ENCODE data around the gene LHX4.

LHX4 gene

DNA sequence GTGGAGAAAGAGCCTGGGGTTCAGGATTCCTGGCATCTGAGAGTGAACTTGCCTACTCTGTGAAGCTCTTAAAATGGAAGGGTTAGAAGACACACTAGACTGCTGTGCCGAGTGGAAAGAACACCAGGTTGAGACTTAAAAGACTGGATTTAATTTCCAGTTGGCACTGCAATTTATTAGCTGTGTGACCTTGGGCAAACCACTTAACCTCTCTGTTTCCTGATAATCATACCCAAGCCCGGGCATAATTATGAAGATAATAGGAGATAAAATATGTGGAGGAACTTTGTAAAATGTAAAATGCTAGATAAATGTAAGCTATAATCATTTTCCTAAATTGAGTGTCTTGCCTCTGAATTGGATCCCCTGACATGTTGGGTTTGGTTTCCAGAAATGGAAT, 4.7 kb upstream of the LHX4 start:
- DNase-seq (ENCODE audit: low read depth in 1 of 2, low spot score in 1 of 2), result no peak

DNA sequence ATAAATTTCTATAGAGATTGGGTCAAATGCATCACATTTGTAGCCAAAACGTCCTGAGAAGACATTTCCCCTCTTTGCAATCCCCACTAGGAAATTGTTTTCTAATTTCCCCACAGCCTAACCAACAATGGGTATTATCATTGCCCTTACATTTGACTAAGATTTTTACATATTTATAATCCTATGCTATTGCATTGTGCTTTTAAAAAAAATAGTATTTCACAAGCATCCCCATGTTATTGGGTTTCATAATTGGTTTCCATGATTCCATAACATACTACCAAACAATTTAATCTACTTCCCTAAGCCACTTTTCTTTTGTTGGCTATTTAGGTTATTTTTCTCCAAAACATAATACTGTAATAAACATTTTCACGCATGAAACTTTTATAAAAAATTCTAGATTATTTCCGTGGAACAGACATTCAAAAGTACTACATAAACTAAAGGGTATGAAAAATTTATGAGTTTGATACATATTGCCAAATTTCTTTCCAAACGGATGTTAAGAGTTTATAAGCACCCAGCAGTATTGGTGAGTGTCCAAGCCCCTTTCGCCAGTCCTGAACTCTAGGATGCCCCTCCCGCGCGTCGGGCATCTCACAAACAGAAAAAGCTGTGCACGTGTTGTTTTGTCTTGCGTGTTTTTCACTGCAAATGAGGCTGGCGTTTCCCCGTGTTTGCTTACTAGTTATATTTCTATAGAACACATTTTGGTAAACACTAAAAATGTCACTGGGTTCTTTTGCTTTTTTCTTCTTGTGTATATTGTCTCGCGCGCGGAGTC, 2.0 kb upstream of the LHX4 start:
- DNase-seq (ENCODE audit: low read depth in 1 of 2, low spot score in 1 of 2), result no peak

DNA sequence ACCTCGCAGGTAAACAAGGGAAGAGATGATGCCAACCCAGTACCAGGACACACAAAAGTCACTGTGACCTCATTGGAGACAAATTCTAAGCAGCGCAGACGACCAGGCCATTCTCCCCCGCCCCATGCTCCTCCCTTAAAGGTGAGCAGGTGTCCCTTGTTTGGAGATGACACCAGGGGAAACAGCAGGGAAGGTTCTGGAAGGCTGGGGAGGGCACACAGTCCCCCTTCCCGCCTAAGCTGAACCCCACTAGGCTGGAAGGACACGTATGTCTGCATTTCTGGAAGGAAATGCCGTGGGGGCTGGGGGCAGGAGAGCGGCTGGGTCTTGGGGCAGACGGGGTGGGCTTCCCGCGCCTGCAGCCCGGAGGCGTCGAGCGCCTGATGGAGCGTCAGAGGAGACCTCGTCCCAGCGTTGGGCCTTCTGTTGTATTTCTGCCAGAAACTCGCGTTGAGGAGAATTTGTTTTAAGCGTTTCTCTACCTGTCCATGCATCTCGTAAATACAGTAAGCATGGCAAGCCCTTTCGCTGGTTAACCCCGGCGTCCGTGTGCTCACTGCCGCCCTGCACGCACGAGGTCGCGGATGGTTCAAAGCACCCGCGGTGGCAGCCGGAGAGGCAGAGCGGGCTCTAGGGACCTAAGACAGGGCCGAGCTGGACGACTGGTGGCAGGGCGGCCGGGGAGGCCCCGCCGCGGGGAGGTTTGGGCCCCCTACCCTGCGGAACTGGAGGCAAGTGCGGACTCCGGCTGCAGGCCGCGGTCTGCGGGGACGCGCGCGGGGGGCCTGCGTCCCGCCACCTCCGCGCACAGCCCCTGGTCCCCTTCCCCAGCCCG, 1.2 kb upstream of the LHX4 start:
- no peak for DNase-seq (ENCODE audit: low read depth in 1 of 2, low spot score in 1 of 2)

- DNase-seq (ENCODE audit: low read depth in 1 of 2, low spot score in 1 of 2), result no peak
Measured at GRCh38 chr1:180230416-180230790, 339 bp downstream of the LHX4 start.

DNA sequence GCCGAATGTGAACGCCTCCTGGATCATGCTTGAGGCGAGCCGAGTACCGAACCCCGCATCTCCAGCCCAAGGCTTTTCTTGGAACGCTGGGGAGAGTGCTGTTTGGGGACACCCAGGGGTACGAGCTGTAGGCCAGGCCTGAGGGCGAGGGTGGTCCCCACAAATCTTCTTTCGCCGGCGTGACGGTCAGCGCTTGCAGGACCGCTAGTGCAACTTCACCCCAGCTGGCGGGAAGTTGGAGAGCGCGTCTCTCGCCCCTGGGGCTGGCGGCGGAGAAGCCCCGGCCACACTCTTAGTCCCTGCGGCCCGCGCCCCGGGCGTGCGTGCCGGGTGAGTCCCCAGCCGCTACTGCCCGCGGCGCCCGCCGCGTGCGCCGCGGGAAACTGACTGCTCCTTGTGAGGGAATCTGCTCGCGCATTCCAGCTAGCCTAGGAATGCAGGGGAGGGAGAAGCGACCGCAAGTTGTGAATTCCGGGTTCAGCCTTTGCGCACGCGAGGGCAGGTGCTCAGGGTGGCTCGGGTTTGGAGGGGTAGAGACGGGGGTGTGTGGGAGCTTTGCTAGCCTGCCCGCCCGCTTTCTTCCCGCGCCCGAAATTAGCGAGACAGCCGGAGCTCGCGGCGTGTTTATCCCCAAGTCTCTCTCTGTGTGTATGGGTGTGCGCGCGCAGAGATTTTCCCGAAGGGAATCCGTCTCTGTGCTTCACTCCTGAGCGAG, 884 bp downstream of the LHX4 start:
- DNase-seq (ENCODE audit: low read depth in 1 of 2, low spot score in 1 of 2), result no peak

GRCh38 chr1:180231506-180231921, 1.4 kb downstream of the LHX4 start:
- no peak for DNase-seq (ENCODE audit: low read depth in 1 of 2, low spot score in 1 of 2)

DNA sequence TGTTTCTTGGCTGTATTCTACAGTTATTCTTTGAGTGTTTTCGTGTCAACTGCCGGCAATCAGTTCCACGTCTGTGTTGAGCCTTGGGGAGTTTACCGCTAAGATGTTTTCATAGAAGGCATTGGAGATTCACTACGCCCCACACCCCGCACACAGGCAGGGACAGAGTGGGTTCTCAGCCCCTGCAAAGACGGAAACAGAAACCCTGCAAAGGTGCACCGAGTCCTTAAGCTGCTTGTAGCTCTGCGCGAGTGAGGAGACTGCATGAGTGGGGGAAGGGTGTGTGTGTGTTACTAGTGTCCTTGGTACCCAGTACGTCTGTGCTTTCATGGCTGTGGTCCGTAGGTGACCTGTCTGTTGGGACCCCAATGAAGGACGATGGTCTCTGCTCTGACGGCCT, 1.9 kb downstream of the LHX4 start:
- DNase-seq (ENCODE audit: low read depth in 1 of 2, low spot score in 1 of 2), result no peak

GRCh38 chr1:180232521-180233043, 2.5 kb downstream of the LHX4 start:
- DNase-seq (ENCODE audit: low read depth in 1 of 2, low spot score in 1 of 2), result no peak

- DNase-seq (ENCODE audit: low read depth in 1 of 2, low spot score in 1 of 2), result no peak
Measured at GRCh38 chr1:180233191-180234011, 3.3 kb downstream of the LHX4 start.

GRCh38 chr1:180234369-180235076, 4.5 kb downstream of the LHX4 start:
- no peak for DNase-seq (ENCODE audit: low read depth in 1 of 2, low spot score in 1 of 2)

GRCh38 chr1:180235077-180235501, 5.0 kb downstream of the LHX4 start:
- no peak for DNase-seq (ENCODE audit: low read depth in 1 of 2, low spot score in 1 of 2)

GRCh38 chr1:180235502-180236239, 5.6 kb downstream of the LHX4 start:
- no peak for DNase-seq (ENCODE audit: low read depth in 1 of 2, low spot score in 1 of 2)

GRCh38 chr1:180236698-180237509, 6.8 kb downstream of the LHX4 start:
- no peak for DNase-seq (ENCODE audit: low read depth in 1 of 2, low spot score in 1 of 2)

GRCh38 chr1:180237869-180238476, 7.9 kb downstream of the LHX4 start:
- no peak for DNase-seq (ENCODE audit: low read depth in 1 of 2, low spot score in 1 of 2)

GRCh38 chr1:180238675-180239074, 8.6 kb downstream of the LHX4 start:
- DNase-seq (ENCODE audit: low read depth in 1 of 2, low spot score in 1 of 2), result no peak

DNA sequence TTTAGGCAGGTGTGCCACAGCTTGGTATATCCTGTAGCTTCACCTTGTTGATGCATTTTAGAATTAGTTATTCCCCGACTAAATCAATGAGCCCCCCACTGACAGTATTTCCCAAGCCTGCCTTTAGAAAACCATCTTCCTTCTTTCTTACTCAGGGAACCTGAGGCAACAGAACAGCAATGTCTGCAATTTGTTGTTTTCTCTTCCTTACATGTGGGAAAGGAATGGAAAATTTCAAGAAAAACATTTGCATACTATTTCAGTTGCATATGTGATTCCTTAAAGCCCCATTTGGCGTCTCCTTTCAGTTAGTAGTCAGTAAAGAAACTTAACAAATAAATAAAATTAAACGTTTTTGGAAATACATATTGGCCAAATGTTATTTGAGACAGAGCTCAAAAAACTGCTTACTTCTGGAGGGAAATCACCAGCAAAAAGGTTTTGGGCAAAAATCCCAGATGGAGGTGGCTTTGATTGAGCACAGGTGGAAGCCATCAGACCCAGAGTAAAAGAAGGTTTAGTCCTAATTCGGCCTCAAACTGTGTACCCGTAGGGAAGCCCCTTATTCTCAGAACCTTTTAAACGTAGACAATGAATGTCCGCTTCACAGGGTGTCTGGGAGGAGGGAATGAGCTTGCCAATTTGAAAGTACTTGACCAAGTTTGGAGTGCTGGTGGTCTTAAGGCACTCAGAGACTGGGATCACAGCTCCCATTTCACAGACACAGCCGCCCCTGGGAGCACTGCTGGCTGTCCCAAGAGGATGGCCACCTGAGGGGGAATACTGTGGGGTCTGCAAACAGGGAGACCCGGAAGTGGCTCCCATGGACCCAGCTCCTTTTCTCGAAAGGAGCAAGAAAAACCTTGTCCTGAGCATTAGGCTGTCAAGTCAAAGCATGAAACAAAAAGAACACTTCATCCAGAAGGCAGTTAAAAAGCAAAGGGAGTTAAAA, 9.4 kb downstream of the LHX4 start:
- no peak for DNase-seq (ENCODE audit: low read depth in 1 of 2, low spot score in 1 of 2)
